Endothelial cell (in vitro differentiated cells): ENCODE data around the gene ZNF438. TPM values are rescaled to one million over a fixed set of nuclear protein-coding genes. Genes with fewer than 3 reads are reported as not detected.

Experiments
- DNase-seq: peaks from one replicate; pipeline ENCODE4 v3.0.0; 2021; ENCODE audit warnings: low spot score
- H3K27ac Mint-ChIP-seq: one replicate; pipeline ENCODE4 v1.8.0; 2021; ENCODE audit warnings: mixed read lengths, inconsistent platforms; ENCODE audit not compliant: unreplicated experiment
- H3K27me3 Mint-ChIP-seq: one replicate; pipeline ENCODE4 v1.8.0; 2021; ENCODE audit warnings: mild to moderate bottlenecking, moderate library complexity, mixed read lengths, inconsistent platforms; ENCODE audit not compliant: unreplicated experiment
- H3K36me3 Mint-ChIP-seq: one replicate; pipeline ENCODE4 v1.8.0; 2021; ENCODE audit warnings: mild to moderate bottlenecking, low read depth, mixed read lengths, inconsistent platforms; ENCODE audit not compliant: unreplicated experiment
- H3K4me1 Mint-ChIP-seq: one replicate; pipeline ENCODE4 v1.8.0; 2021; ENCODE audit warnings: mild to moderate bottlenecking, mixed read lengths, inconsistent platforms; ENCODE audit not compliant: unreplicated experiment
- H3K4me3 Mint-ChIP-seq: one replicate; pipeline ENCODE4 v1.8.0; 2021; ENCODE audit warnings: mild to moderate bottlenecking, mixed read lengths, inconsistent platforms; ENCODE audit not compliant: unreplicated experiment
- H3K9me3 Mint-ChIP-seq: one replicate; pipeline ENCODE4 v1.8.0; 2021; ENCODE audit warnings: mixed read lengths, inconsistent platforms; ENCODE audit not compliant: unreplicated experiment
- CTCF ChIP-seq: fragments of 200-600 bp; sonication (generic); IDR thresholded peaks from one replicate; pipeline ENCODE4 v1.5.0; 2021; ENCODE audit warnings: antibody characterized with exemption; ENCODE audit not compliant: unreplicated experiment
- total RNA-seq: library from RNA; stranded (reverse); fragmentation: NEBNext Ultra II Directional; extraction: Animal tissue kit (Norgen Biotek cat#: 25700); gene quantifications from one replicate; pipeline ENCODE4 v1.2.1, GENCODE V29; 2021; ENCODE audit not compliant: unreplicated experiment

Gene ZNF438
- total RNA-seq, 1 donor from 2014 or later: 4.3 TPM

GRCh38 chr10:31074722-31075086 is 43.0 kb upstream of the ZNF438 start:
- H3K36me3 Mint-ChIP-seq: no peaks in the 10 kb centered on the region
- no peak overlapping the region for H3K4me3 Mint-ChIP-seq
- DNase-seq: no peak
- no peaks in the 10 kb centered on the region for H3K9me3 Mint-ChIP-seq
- H3K27me3 Mint-ChIP-seq: peaks cover 1% of the 10 kb centered on the region
- no peak for TF ChIP-seq CTCF
- no peak overlapping the region for H3K27ac Mint-ChIP-seq
- peaks cover 34% of the 10 kb centered on the region for H3K4me1 Mint-ChIP-seq

DNA sequence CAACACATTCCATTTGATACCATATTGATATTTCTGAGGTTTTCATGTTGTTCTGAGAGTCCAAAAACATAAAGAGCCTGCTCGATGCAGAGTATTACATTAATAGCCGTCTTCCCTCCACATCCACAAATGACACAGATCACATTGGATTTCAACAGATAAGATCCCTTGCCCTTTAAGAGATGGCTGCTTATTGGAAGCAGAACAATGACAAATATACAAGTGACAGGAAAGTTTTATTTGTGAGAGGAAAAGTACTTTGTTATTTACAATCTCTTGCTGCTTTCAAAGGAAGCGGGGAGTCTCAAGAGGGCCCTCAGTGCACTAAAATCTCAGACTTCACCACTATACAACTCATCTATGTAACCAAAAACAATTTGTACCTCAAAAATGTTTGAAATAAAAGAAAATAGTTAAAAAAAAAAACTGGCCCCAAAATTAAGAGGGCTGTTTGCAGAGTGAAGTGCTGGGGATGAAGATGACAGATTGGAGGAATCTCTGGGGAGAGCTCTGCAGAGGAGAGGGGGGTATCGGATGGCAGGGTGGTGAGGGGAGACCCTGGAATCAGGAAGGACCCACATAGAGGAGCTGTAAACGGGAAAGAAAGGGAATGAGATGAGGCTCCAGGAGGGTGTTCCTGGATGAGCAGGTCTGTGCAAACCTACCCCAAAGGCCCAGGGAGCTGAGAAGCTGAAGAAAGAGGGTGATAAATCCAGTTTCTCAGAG is 42.5 kb upstream of the ZNF438 start:
- DNase-seq: no peak
- no peak for TF ChIP-seq CTCF
- H3K36me3 Mint-ChIP-seq: no peaks in the 10 kb centered on the region
- peak overlapping the region; percentile 28 for H3K27ac Mint-ChIP-seq
- H3K9me3 Mint-ChIP-seq: no peaks in the 10 kb centered on the region
- peaks cover 38% of the 10 kb centered on the region for H3K4me1 Mint-ChIP-seq
- H3K4me3 Mint-ChIP-seq: no peak overlapping the region
- H3K27me3 Mint-ChIP-seq: peaks cover 1% of the 10 kb centered on the region

DNA sequence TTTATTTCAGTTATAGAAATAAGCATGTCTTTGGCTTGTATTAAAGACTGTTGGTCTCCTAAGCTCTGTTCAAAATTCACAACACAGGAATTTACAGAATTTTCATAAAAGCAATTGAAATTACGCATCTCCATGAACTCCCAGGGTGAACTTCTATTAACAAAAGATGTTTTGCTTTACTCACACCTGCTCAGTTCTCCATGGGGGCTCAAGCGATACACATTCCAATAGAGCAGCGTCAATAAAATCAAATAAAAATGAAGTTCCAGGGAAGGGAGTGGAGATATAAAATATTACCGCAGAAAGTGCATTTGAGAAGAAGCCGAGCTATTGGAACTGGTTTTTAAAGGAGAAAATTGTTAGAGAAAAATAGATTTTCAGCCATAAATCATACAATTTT is 41.5 kb upstream of the ZNF438 start:
- Mint-ChIP-seq H3K4me1 (peaks cover 38% of the 10 kb centered on the region), H3K4me3 (no peak overlapping the region), H3K27ac (no peak overlapping the region), H3K9me3 (no peaks in the 10 kb centered on the region), H3K27me3 (peaks cover 4% of the 10 kb centered on the region), H3K36me3 (no peaks in the 10 kb centered on the region)
- TF ChIP-seq CTCF: no peak
- no peak for DNase-seq

- Mint-ChIP-seq H3K4me3 (no peak overlapping the region), H3K4me1 (peaks cover 37% of the 10 kb centered on the region), H3K36me3 (no peaks in the 10 kb centered on the region), H3K9me3 (no peaks in the 10 kb centered on the region), H3K27ac (no peak overlapping the region), H3K27me3 (peaks cover 4% of the 10 kb centered on the region)
- DNase-seq: no peak
- no peak for TF ChIP-seq CTCF
These were observed 40.8 kb upstream of the ZNF438 start for GRCh38 chr10:31072451-31072850.

- H3K36me3 Mint-ChIP-seq: no peaks in the 10 kb centered on the region
- no peak overlapping the region for H3K4me3 Mint-ChIP-seq
- no peak overlapping the region for H3K27ac Mint-ChIP-seq
- peaks cover 4% of the 10 kb centered on the region for H3K27me3 Mint-ChIP-seq
- peaks cover 40% of the 10 kb centered on the region for H3K4me1 Mint-ChIP-seq
- no peak for DNase-seq
- TF ChIP-seq CTCF: no peak
- no peaks in the 10 kb centered on the region for H3K9me3 Mint-ChIP-seq
These were observed 39.8 kb upstream of the ZNF438 start for GRCh38 chr10:31071232-31072005.
